NCI-H187 treated with DMSO at 0.1 percent for 48 hours (cell line): ENCODE data around the gene P3H4.
"Not testable (repeated sequence)": the region's sequence is repeated elsewhere in the genome, so short reads cannot be mapped to it uniquely, and the experiment has no call there.

Source experiments
- DNase-seq: peaks from one replicate; lab custom pipeline; 2025; lab: John Stamatoyannopoulos, UW

The P3H4 gene

GRCh38 chr17:41792845-41793783, 18.6 kb downstream of the P3H4 start:
- no peak for DNase-seq

GRCh38 chr17:41787021-41787418, 24.7 kb downstream of the P3H4 start:
- DNase-seq: no peak

GRCh38 chr17:41786227-41787020, 25.3 kb downstream of the P3H4 start, which contains the start of gene JUP:
Gene JUP, minus strand, starts transcription at chr17:41786711. Its CDS starts 14,857 bp downstream, at chr17:41771854.
- peak; percentile 96 for DNase-seq

GRCh38 chr17:41785859-41786226, 25.9 kb downstream of the P3H4 start:
- no peak for DNase-seq

- DNase-seq: no peak
These were observed 26.5 kb downstream of the P3H4 start for GRCh38 chr17:41785091-41785858.

- no peak for DNase-seq
These were observed 27.5 kb downstream of the P3H4 start for GRCh38 chr17:41784207-41784744.

- no peak for DNase-seq
These were observed 29.6 kb downstream of the P3H4 start for GRCh38 chr17:41782142-41782541.

- DNase-seq: no peak
These were observed 30.2 kb downstream of the P3H4 start for GRCh38 chr17:41781404-41782110.

- no peak for DNase-seq
These were observed 31.8 kb downstream of the P3H4 start for GRCh38 chr17:41779954-41780353.

GRCh38 chr17:41777574-41778188, 34.1 kb downstream of the P3H4 start:
- DNase-seq: no peak

GRCh38 chr17:41777157-41777573, 34.6 kb downstream of the P3H4 start:
- DNase-seq: no peak

GRCh38 chr17:41776262-41776900, 35.4 kb downstream of the P3H4 start:
- not testable (repeated sequence) for DNase-seq

GRCh38 chr17:41775394-41776226, 36.1 kb downstream of the P3H4 start:
- DNase-seq: no peak

- no peak for DNase-seq
These were observed 38.0 kb downstream of the P3H4 start for GRCh38 chr17:41773731-41774193.

- DNase-seq: no peak
These were observed 38.6 kb downstream of the P3H4 start for GRCh38 chr17:41773190-41773588.

GRCh38 chr17:41772586-41773189, 39.1 kb downstream of the P3H4 start:
- no peak for DNase-seq

GRCh38 chr17:41772218-41772585, 39.5 kb downstream of the P3H4 start:
- no peak for DNase-seq

GRCh38 chr17:41771389-41772206, 40.2 kb downstream of the P3H4 start:
- DNase-seq: no peak
